UCSD-AML1 (cell line): ENCODE measurements around the gene ABCC9.
"Not testable (repeated sequence)": the region's sequence is repeated elsewhere in the genome, so short reads cannot be mapped to it uniquely, and the experiment has no call there.

Experiments
- DNase-seq: peaks from one replicate; lab custom pipeline; 2025; ENCODE audit not compliant: unreplicated experiment; lab: John Stamatoyannopoulos, UW

The ABCC9 gene

GRCh38 chr12:21934173-21934572, 7.1 kb downstream of the ABCC9 start:
- DNase-seq: no peak

- no peak for DNase-seq
These were observed 7.6 kb downstream of the ABCC9 start for GRCh38 chr12:21933656-21934055.

GRCh38 chr12:21929972-21930371, 11.3 kb downstream of the ABCC9 start:
- not testable (repeated sequence) for DNase-seq

- no peak for DNase-seq
These were observed 15.8 kb downstream of the ABCC9 start for GRCh38 chr12:21925296-21925913.

GRCh38 chr12:21921436-21921835, 19.8 kb downstream of the ABCC9 start:
- DNase-seq: no peak

- DNase-seq: no peak
These were observed 22.8 kb downstream of the ABCC9 start for GRCh38 chr12:21918456-21918855.

- no peak for DNase-seq
These were observed 27.4 kb downstream of the ABCC9 start for GRCh38 chr12:21913823-21914222.

- DNase-seq: no peak
These were observed 28.9 kb downstream of the ABCC9 start for GRCh38 chr12:21912318-21912717.

GRCh38 chr12:21911832-21912231, 29.4 kb downstream of the ABCC9 start:
- DNase-seq: no peak

GRCh38 chr12:21910657-21911056, 30.6 kb downstream of the ABCC9 start:
- DNase-seq: no peak

GRCh38 chr12:21907948-21908837, 33.0 kb downstream of the ABCC9 start:
- DNase-seq: no peak

- no peak for DNase-seq
These were observed 34.2 kb downstream of the ABCC9 start for GRCh38 chr12:21906919-21907493.

GRCh38 chr12:21899532-21899931, 41.7 kb downstream of the ABCC9 start:
- DNase-seq: not testable (repeated sequence)

GRCh38 chr12:21895651-21896050, 45.6 kb downstream of the ABCC9 start:
- no peak for DNase-seq

GRCh38 chr12:21894792-21895595, 46.2 kb downstream of the ABCC9 start:
- DNase-seq: no peak

- no peak for DNase-seq
These were observed 47.3 kb downstream of the ABCC9 start for GRCh38 chr12:21893924-21894323.

- no peak for DNase-seq
These were observed 48.9 kb downstream of the ABCC9 start for GRCh38 chr12:21892341-21892740.

GRCh38 chr12:21891751-21892217, 49.4 kb downstream of the ABCC9 start:
- DNase-seq: no peak

- no peak for DNase-seq
These were observed 52.9 kb downstream of the ABCC9 start for GRCh38 chr12:21888276-21888863.

GRCh38 chr12:21884936-21885335, 56.3 kb downstream of the ABCC9 start:
- no peak for DNase-seq

- DNase-seq: no peak
These were observed 58.6 kb downstream of the ABCC9 start for GRCh38 chr12:21882635-21883034.
